Urinary bladder (tissue), 4 donors: ENCODE measurements around the gene CSF3R. TPM values are rescaled to one million over a fixed set of nuclear protein-coding genes. Genes with fewer than 3 reads are reported as not detected.
A peak's percentile ranks its signal among the peaks of the same experiment; 100 is the strongest.
"Not testable (repeated sequence)": the region's sequence is repeated elsewhere in the genome, so short reads cannot be mapped to it uniquely, and the experiment has no call there.

Experiments
- DNase-seq: peaks from one replicate; pipeline ENCODE4 v3.0.0-alpha.2; 2015; ENCODE audit errors: extremely low spot score
- H3K27ac ChIP-seq: one replicate; pipeline ENCODE4 v1.5.1; 2013; ENCODE audit warnings: low read depth, mild to moderate bottlenecking, moderate library complexity
- H3K36me3 ChIP-seq: one replicate; pipeline ENCODE4 v1.6.1; 2013; ENCODE audit warnings: mild to moderate bottlenecking, moderate library complexity; ENCODE audit not compliant: insufficient read depth
- H3K4me1 ChIP-seq: one replicate; pipeline ENCODE4 v1.6.1; 2013; ENCODE audit warnings: mild to moderate bottlenecking, moderate library complexity; ENCODE audit not compliant: insufficient read depth
- H3K4me3 ChIP-seq: one replicate; pipeline ENCODE4 v1.5.1; 2013; ENCODE audit warnings: low read depth, low read length
- WGBS: extraction: QIAGEN DNeasy Blood & Tissue Kit; methylation state at CpG from one replicate; pipeline ENCODE4 v1.1.7; 2013; 5-methylcytosine and 5-hydroxymethylcytosine counted together
- polyA plus RNA-seq: library from polyadenylated mRNA; stranded (reverse); fragments of 200-250 nt; gene quantifications from one replicate; pipeline ENCODE4 v1.2.3, GENCODE V29; 2013
- total RNA-seq: library from RNA; depleted of rRNA; stranded (reverse); fragments of >200 nt; gene quantifications from one replicate; pipeline ENCODE4 v1.2.3, GENCODE V29; 2014
- donor health status: healthy with polysubstance abuse.
- donor health status: healthy.

CSF3R gene
- total and polyA plus RNA-seq, 2 donors: 4.7 to 5.3 TPM

DNA sequence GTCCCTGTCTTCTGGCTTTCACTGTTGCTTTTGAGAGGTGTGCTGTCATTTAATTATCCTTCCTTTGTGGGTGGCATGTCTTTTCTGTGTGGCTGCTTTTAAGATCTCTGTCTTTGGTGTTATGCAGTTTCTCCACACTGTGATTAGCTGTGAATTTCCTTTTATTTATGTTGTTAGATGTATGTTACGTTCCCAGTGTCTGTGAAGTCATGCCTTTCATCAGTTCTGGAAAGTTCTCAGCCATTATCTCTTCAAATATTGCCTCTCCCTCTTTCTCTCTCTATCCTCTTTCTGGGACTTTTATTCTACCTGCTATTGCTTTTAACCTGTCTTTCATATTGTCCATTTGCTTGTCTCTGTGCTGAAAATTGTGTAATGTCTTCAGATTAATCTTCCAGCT lies 21.0 kb upstream of the CSF3R start:
- DNase-seq: no peak
- no peaks in the 10 kb centered on the region for H3K4me1 ChIP-seq
- 46% methylated on average over 1 of the region's 1 CpG for WGBS

DNA sequence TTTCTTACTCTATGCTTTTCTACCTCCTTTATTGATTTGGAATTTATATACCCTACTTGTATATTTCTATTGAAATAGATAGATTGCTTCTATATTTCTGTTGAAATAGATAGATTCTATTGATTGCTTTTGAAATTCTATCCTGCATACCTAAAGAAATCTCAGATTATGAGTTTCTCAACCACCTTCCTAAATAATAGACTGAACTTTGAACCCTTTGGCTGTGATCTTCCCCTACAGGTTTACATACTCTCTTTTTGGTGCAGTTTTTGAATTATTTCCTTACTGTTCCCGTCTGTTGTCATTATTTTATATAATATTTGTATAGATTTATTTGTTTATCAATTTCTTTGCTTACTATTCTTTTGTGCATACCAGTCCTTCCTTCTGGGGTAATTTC lies 20.4 kb upstream of the CSF3R start:
- H3K4me1 ChIP-seq: no peaks in the 10 kb centered on the region
- no peak for DNase-seq
- WGBS: 71% methylated on average over 1 of the region's 1 CpG
- H3K27ac ChIP-seq: no peak overlapping the region
- no peaks in the 10 kb centered on the region for H3K36me3 ChIP-seq
- H3K4me3 ChIP-seq: no peak overlapping the region

More for the DNA sequence above, 21.0 kb upstream of the CSF3R start:
- Histone ChIP-seq H3K36me3 (no peaks in the 10 kb centered on the region), H3K4me3 (no peak overlapping the region), H3K27ac (no peak overlapping the region)

DNA sequence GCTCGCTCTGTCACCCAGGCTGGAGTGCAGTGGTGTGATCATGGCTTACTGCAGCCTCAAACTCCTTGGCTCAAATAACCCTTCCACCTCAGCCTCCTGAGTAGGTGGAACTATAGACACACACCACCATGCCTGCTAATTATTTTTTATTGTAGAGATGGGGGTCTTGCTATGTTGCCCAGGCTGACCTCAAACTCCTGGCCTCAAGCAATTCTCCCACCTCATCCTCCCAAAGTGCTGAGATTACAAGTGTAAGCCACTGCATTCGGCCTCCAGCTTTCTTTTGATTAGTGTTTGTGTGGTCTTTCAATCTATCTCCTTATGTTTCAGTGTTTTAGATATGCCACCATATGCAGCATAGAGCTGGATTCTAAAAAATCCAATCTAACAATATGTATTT lies 19.9 kb upstream of the CSF3R start:
- H3K27ac ChIP-seq: no peak overlapping the region
- no peak overlapping the region for H3K4me3 ChIP-seq
- H3K36me3 ChIP-seq: no peaks in the 10 kb centered on the region
- no peaks in the 10 kb centered on the region for H3K4me1 ChIP-seq
- DNase-seq: no peak
- WGBS: 54% methylated on average over 2 of the region's 2 CpGs

DNA sequence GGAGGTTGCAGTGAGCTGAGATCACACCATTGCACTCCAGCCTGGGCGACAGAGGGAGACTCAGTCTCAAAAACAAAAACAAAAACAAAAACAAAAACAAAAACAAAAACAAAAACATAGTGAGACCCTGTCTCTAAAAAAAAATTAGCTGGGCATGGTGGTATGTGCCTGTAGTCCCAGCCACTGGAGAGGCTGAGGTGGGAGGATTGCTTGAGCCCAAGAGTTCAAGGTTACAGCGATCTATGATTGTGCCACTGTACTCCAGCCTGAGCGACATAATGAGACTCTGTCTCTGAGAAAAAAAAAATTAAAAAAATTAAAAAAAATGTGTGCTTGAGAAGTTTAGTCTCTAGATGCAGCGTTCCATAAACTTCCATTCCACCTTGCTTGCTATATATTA lies 19.2 kb upstream of the CSF3R start:
- DNase-seq, H3K4me3 ChIP-seq, H3K27ac ChIP-seq, H3K4me1 ChIP-seq, H3K36me3 ChIP-seq: not testable (repeated sequence)
- 86% methylated on average over 4 of the region's 4 CpGs for WGBS

DNA sequence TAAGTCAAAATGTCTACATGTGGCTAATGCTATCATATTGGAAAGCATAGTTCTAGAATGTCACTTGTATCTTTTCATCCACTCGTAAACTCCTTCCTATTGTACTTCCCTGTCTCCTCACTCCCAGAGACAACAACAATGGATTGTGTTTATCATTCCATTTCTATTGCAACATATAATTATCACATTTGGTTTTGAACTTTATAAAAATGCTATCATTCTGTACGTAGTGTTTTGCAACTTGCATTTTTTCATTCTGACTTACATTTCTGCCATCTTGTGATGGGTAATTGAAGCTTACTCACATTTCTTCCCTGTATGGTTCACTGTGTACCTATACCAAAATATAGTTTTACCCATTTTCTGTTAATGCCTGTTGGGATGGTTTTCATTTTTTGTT lies 14.5 kb upstream of the CSF3R start:
- Histone ChIP-seq H3K27ac (no peak overlapping the region), H3K4me3 (no peak overlapping the region), H3K4me1 (no peaks in the 10 kb centered on the region), H3K36me3 (no peaks in the 10 kb centered on the region)
- 78% methylated on average over 2 of the region's 2 CpGs for WGBS
- DNase-seq: no peak

DNA sequence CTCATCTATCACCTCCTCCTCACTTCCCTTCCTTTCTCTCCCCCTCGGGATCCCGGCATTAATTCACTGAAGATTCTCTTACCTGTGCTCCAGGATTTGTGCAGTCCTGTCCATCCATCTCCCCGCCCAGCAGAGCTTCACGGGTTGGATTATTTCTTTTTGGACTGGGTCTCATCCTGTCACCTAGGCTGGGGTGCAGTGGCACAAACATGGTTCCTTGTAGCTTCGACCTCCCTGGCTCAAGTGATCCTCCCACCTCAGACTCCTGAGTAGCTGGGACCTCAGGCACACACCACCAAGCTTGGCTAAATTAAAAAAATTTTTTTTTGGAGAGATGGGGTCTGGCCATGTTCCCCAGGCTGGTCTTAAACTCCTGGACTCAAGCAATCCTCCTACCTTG lies 12.3 kb upstream of the CSF3R start:
- DNase-seq: no peak
- no peaks in the 10 kb centered on the region for H3K4me1 ChIP-seq
- WGBS: 83% methylated on average over 5 of the region's 5 CpGs
- no peak overlapping the region for H3K4me3 ChIP-seq
- H3K36me3 ChIP-seq: no peaks in the 10 kb centered on the region
- H3K27ac ChIP-seq: no peak overlapping the region

DNA sequence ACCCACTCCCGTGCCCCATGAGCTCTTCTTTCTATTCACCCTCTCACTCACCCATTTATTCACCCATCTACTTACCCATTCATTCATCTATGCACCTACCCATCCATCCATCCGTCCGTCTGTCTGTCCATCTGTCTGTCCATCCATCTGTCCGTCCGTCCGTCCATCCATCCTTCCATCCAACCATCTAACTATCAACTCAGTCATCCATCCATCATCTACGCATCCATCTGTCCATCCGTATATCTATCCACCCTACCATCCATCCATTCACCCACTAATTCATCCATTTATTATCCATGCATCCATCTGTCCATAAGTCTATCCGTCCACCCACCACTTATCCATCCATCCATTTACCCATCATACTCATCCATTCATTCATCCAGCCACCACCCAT lies 10.8 kb upstream of the CSF3R start:
- Histone ChIP-seq H3K4me3 (no peak overlapping the region), H3K4me1 (no peaks in the 10 kb centered on the region), H3K36me3 (no peaks in the 10 kb centered on the region), H3K27ac (no peak overlapping the region)
- no peak for DNase-seq
- WGBS: 90% methylated on average over 9 of the region's 9 CpGs

DNA sequence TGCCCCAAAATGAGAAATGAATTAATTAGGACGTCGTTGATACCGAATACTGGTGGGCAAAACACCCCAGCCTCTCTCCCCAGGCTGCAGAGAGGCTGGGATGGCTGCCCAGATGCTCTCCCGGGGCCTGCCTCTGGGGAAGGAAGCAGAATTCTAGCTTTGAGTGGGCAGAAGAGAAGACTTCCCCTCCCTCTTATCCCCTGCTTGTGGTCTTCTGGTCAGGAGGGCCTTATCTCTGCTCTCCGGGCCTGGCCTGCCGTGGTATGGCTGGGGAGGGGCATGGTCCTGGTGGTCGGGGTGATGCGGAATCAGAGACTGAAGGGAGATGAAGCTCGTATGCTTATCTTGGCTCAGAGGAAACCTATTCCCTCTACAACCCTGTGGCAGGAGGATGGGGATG lies 9.8 kb upstream of the CSF3R start:
- H3K36me3 ChIP-seq: no peaks in the 10 kb centered on the region
- H3K4me3 ChIP-seq: no peak overlapping the region
- H3K27ac ChIP-seq: no peak overlapping the region
- DNase-seq: no peak
- H3K4me1 ChIP-seq: no peaks in the 10 kb centered on the region
- 26% methylated on average over 9 of the region's 9 CpGs for WGBS

DNA sequence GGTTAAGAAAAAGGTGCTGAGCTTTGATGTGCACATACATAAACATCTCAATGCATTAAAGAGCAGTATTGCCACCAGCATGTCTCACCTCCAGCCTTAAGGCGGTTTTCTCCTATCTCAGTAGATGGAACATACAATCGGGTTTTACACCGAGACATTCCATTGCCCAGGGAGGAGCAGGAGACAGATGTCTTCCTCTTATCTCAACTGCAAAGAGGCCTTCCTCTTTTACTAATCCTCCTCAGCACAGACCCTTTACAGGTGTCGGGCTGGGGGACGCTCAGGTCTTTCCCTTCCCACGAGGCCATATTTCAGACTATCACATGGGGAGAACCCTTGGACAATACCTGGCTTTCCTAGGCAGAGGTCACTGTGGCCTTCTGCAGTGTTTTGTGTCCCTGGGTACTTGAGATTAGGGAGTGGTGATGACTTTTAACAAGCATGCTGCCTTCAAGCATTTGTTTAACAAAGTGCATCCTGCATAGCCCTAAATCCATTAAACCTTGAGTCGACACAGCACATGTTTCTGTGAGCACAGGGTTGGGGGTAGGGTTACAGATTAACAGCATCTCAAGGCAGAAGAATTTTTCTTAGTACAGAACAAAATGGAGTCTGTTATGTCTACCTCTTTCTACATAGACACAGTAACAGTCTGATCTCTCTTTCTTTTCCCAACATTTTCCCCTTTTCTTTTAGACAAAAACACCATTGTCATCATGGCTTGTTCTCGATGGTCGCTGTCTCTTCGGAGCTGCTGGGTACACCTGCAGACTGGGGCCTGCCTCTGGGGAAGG lies 6.7 kb upstream of the CSF3R start:
- H3K4me3 ChIP-seq, H3K4me1 ChIP-seq, DNase-seq, H3K27ac ChIP-seq, H3K36me3 ChIP-seq: not testable (repeated sequence)
- WGBS: 57% methylated on average over 10 of the region's 10 CpGs

DNA sequence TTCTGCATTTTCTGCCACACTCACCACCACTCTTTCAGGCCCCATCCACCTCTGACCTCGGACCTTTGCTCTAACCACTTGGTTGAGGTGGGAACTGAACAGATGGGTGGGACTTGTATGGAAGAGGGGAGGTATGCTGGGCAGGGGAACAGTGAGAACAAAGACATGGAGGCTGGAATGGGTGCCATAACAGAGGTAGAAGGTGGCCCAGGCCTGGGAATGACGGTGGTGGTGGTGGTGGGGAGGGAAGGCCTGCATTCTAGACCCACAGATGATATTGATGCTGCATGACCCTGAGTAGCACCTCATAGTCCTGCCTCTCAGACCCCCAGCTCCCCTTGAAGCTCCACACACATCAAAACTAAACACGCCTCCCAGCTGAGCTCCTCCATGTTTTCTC lies 5.2 kb upstream of the CSF3R start:
- 83% methylated on average over 3 of the region's 3 CpGs for WGBS
- no peaks in the 10 kb centered on the region for H3K36me3 ChIP-seq
- no peak overlapping the region for H3K27ac ChIP-seq
- H3K4me3 ChIP-seq: no peak overlapping the region
- DNase-seq: no peak
- H3K4me1 ChIP-seq: no peaks in the 10 kb centered on the region

DNA sequence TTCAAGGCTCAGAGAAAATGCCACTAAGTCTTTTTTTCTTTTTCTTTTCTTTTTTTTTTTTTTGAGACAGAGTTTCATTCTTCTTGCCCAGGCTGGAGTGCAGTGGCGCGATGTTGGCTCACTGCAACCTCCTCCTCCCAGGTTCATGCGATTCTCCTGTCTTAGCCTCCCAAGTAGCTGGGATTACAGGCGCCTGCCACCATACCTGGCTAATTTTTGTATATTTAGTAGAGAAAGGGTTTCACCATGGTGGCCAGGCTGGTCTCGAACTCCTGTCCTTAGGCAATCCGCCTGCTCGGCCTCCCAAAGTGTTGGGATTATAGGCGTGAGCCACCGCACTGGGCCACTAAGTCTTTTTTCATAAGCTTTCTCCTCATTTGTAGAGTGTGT lies 4.6 kb upstream of the CSF3R start:
- not testable (repeated sequence) for H3K4me1 ChIP-seq, DNase-seq, H3K4me3 ChIP-seq, H3K27ac ChIP-seq, H3K36me3 ChIP-seq
- WGBS: 87% methylated on average over 9 of the region's 9 CpGs

DNA sequence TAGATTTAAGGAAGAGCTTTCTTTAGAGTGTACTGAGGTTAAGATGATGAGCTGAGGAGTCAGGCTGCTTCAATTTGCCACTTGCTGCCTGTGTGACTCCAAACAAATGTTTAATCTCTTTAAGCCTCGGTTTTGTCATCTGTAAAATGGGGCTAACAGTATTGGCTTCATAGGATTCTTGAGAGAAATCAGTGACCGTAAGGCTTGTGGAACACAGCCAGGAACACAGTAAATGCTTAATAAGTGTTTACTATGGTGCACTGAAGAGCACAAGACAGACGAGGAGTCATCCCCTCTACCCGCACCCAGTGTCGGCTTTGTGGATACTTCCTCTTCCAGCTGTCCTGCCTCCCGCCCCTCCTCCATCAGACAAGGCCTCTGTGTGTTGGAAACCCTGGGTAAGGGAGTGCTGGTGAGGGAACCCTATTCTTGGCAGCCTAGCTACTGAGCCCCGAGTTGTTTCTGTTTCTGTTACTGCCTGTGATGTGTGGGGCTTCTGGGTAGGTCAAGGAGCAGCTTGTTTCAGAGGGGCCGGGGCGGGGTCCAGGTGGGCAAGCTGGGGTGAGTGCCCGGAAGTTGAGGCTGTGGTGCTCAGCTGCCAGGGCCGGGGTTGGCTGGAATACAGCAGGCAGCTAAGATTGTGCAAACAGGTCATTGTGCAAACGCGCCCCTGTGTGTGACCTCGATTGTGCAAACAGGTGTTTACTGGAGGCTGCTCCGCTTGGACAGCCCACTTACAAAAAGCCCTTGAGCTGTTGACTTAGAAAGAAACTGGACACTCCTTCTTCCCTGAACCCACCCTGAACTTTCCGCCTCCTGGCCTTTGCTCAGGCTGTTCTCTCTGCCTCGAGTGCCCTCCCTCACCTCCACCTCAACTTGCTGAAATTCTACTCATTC lies 4.0 kb upstream of the CSF3R start:
- H3K4me1 ChIP-seq: no peaks in the 10 kb centered on the region
- DNase-seq: no peak
- 66% methylated on average over 17 of the region's 17 CpGs for WGBS
- H3K4me3 ChIP-seq: no peak overlapping the region
- H3K27ac ChIP-seq: peak overlapping the region; percentile 3
- H3K36me3 ChIP-seq: no peaks in the 10 kb centered on the region

DNA sequence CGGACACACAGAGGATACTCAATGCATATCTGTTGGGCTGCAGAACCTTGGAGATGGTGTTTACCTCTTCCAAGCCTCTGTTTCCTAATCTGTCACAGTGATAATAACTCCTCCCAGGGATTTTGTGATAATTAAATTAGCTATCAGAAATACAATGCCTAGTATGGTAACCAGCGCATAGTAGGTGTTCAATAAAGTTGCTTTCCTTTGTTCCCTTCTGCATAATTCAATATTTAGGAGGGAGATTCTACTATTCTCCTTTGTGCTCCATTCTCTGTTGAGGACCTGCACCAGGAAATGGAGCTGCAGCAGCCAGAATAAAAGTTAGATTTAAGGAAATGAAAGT lies 3.4 kb upstream of the CSF3R start:
- no peaks in the 10 kb centered on the region for H3K36me3 ChIP-seq
- DNase-seq: no peak
- 88% methylated on average over 2 of the region's 2 CpGs for WGBS
- H3K27ac ChIP-seq: no peak overlapping the region
- no peak overlapping the region for H3K4me3 ChIP-seq
- no peaks in the 10 kb centered on the region for H3K4me1 ChIP-seq

DNA sequence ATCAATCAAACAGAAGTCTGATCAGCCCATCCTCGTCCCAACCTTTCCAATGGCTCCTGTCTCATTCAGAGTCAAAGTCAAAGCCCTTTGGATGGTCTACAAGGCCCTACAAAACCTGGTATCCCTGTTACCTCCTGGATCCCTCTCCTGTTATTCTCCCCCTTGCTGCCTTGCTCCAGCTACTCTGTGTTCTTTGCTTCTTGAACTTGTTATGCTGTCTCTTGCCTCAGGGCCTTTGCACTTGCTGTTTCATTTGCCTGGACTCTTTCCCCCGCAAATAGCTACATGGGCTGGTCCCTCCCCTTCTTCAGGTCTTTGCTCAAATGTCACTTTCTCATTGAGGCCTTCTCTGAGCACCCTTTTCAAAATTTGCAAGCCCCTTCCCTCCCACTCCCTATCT lies 1.4 kb upstream of the CSF3R start:
- WGBS: 88% methylated on average over 2 of the region's 2 CpGs
- Histone ChIP-seq H3K36me3 (no peaks in the 10 kb centered on the region), H3K4me3 (no peak overlapping the region), H3K27ac (no peak overlapping the region), H3K4me1 (no peaks in the 10 kb centered on the region)
- no peak for DNase-seq
